ENCODE data around the gene CLEC2A. TPM values are rescaled to one million over a fixed set of nuclear protein-coding genes. Genes with fewer than 3 reads are reported as not detected.
"Not testable (repeated sequence)": the region's sequence is repeated elsewhere in the genome, so short reads cannot be mapped to it uniquely, and the experiment has no call there.

Gene CLEC2A
- polyA plus RNA-seq, 3 donors = not detected

- DNase-seq (ENCODE audit: low read depth in 3 of 3, low spot score in 2 of 3) = no peak
Observed at GRCh38 chr12:9888665-9889273, 43.4 kb downstream of the CLEC2A start.

- DNase-seq (ENCODE audit: low read depth in 3 of 3, low spot score in 2 of 3) = no peak
Observed at GRCh38 chr12:9883175-9883574, 49.0 kb downstream of the CLEC2A start.

DNA sequence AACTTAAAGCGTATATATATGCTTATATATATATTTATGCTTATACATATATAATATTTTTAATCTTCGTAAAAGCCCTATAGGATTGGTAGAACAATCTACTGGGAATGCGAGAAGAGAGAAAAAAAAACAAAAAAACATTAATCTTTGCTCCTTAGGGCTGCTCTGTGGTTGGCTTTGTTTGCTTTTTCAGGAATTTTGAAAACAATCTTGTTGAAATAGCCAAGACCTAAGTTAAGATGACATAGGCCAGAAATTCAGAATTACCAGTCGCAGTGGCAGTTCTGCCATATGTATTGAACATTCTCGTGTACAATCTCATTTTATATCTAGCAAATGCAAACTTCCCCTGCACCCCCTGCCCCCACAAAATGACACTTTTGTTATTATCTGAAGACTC lies 50.2 kb downstream of the CLEC2A start:
- no peak for DNase-seq (ENCODE audit: low read depth in 3 of 3, low spot score in 2 of 3)

DNA sequence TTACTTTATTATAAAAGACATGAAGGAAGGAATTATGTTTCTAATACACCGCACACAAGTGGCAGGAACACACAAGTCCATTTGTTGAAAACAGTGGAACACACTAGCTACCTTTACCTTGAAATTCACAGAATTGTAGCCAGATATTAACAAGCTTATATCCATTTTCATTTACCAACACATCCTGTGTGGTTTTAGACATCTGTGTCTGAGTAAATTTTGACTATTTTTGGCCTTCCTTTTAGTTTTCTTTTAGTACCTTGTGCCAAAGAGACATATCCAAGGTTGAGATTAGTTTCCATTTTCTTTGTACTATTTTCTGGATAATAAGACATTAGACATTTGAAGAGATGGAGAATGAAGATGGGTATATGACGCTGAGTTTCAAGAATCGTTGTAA lies 50.9 kb downstream of the CLEC2A start, which contains the start of gene KLRF2:
KLRF2 (plus strand) TSS at position 244 of the 400 bp plus-strand sequence; CDS start at position 351, 107 bp downstream.
- DNase-seq (ENCODE audit: low read depth in 3 of 3, low spot score in 2 of 3) = no peak

- DNase-seq (ENCODE audit: low read depth in 3 of 3, low spot score in 2 of 3) = no peak
Observed at GRCh38 chr12:9880532-9881078, 51.6 kb downstream of the CLEC2A start.

GRCh38 chr12:9876120-9876519 lies 56.0 kb downstream of the CLEC2A start:
- DNase-seq (ENCODE audit: low read depth in 3 of 3, low spot score in 2 of 3) = not testable (repeated sequence)

DNA sequence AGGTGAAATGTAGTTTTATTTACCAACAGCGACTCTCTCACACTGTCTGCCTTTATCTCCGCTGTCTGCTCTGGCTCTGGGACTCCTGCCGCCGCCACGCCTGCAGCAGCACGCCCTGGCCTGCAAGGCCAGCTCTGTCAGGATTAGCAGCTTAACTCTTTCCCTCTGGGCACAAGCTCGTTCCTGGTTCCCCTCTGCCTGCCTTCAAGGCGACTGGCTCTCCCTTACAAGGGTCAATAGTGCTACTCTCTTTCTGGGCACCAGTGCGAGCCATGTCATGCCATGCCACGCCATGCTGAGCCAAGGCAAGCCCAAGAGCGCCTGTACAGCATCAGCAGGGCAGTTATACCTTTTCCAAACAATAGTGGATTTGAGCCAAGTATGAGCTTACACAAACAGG lies 59.4 kb downstream of the CLEC2A start:
- DNase-seq (ENCODE audit: low read depth in 3 of 3, low spot score in 2 of 3) = no peak

GRCh38 chr12:9872162-9872561 lies 60.0 kb downstream of the CLEC2A start:
- no peak for DNase-seq (ENCODE audit: low read depth in 3 of 3, low spot score in 2 of 3)

GRCh38 chr12:9870286-9870866 lies 61.8 kb downstream of the CLEC2A start:
- no peak for DNase-seq (ENCODE audit: low read depth in 3 of 3, low spot score in 2 of 3)

GRCh38 chr12:9869307-9870161 lies 62.6 kb downstream of the CLEC2A start, which contains the start of gene CLEC2B:
TSS of gene CLEC2B (minus strand) at chr12:9869354.
- DNase-seq (ENCODE audit: low read depth in 3 of 3, low spot score in 2 of 3) = peak in 1 of 3 donors; percentile 6

DNA sequence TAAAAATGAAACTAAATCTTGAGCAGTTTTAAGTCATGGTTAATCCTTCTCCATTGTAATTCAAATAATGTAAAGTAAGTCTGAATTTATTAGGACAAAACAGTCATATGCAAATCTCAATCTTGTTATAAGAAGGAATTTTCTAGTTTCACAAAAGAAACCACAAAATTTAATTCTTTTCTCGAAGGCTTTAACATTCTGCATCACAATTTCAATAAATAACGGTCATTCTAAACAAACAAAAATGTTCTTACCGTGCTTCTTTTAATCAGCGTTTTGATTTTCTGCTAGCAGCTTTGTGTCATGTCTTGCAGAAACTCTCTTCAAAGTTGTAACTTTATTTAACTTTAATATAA lies 63.2 kb downstream of the CLEC2A start:
- no peak for DNase-seq (ENCODE audit: low read depth in 3 of 3, low spot score in 2 of 3)

DNA sequence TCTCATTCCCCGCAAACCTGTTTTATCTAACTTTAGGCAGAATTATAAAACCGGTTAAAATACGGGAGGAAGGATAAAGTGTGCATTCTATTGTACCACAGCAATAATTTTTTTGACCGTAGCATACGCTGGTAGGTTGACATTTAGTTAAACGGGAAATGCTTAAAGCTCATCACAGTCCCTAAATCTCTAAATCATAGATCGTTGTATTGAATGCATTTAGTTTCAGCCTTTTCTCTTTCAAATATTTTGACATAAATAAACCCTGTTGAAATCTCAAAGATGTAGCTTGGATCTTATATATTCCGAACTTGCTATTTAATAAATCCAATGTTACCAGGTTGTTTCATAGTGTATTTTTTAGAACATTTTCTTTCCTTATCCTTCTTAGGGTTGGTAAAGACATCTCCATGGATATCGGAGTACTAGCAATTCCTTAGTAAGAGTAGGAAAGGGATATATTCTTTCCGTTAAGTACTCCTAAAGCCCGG lies 63.8 kb downstream of the CLEC2A start:
- no peak for DNase-seq (ENCODE audit: low read depth in 3 of 3, low spot score in 2 of 3)

DNA sequence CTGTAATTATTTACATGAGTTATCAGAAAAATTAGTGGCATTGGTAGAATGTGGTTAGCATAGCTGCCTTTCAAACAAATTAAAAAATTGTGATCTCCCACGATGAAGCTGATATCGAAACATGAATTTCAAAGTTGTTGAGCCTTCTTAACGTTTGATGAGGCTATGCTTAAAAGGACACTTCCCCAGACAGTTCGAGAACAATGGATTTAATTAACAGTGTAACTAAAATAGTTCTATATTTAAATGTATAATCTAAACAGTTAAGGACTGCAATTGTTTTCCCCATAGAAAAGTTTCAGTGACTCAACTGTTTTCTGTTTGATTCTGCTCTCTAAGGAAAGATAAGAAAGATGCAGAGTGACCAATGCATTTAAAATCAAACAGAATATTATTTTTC lies 64.6 kb downstream of the CLEC2A start:
- no peak for DNase-seq (ENCODE audit: low read depth in 3 of 3, low spot score in 2 of 3)

DNA sequence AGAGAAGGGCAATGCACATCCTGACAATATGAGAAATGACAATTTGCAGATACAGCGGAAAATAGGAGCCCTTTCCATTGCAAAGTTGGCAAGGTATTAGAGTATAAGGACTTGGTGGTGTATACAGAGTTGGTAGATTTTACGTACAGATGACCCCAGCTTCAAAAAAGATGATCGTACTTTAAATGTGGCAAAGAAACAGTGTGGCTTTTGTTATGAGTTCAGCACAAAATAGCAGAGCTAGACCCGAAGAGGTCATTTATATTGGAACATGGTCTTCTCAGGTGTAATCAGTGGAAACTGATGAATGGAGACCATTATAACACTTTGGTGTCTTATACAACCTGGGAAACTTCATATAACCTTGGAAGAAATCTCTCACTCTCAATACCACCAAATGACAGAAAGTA lies 65.3 kb downstream of the CLEC2A start:
- no peak for DNase-seq (ENCODE audit: low read depth in 3 of 3, low spot score in 2 of 3)

- DNase-seq (ENCODE audit: low read depth in 3 of 3, low spot score in 2 of 3) = no peak
Observed at GRCh38 chr12:9864913-9865675, 67.1 kb downstream of the CLEC2A start.

Other genes starting within 250 kb of the CLEC2A start
- under 1 TPM in 2 of 3 donors, not detected in 1; 0.19 to 0.41 TPM for gene CLECL1, start 199.3 kb downstream of the CLEC2A start, polyA plus RNA-seq (ENCODE audit: insufficient read length in 3 of 3)
- gene CD69, start 171.5 kb downstream of the CLEC2A start, polyA plus RNA-seq (ENCODE audit: insufficient read length in 3 of 3) = 1 to 10 TPM; 1.6 to 3.8 (median 2.2) TPM
- gene KLRF1, start 104.9 kb downstream of the CLEC2A start, polyA plus RNA-seq (ENCODE audit: insufficient read length in 3 of 3) = under 1 TPM; 0.55 to 0.78 (median 0.58) TPM
- 1 to 10 TPM; 3.5 to 4.8 (median 3.9) TPM for gene CLEC2B, start 63.0 kb downstream of the CLEC2A start, polyA plus RNA-seq (ENCODE audit: insufficient read length in 3 of 3)
- gene KLRF2, start 50.9 kb downstream of the CLEC2A start, polyA plus RNA-seq (ENCODE audit: insufficient read length in 3 of 3) = not detected
- gene CLEC12A, start 39.0 kb upstream of the CLEC2A start, polyA plus RNA-seq (ENCODE audit: insufficient read length in 3 of 3) = 1 to 10 TPM in 2 of 3 donors, under 1 TPM in 1; 0.47 to 1.1 (median 1.0) TPM
- gene CLEC1B, start 66.8 kb upstream of the CLEC2A start, polyA plus RNA-seq (ENCODE audit: insufficient read length in 3 of 3) = 1 to 10 TPM in 2 of 3 donors, under 1 TPM in 1; 0.87 to 2.9 (median 1.3) TPM
- gene CLEC12B, start 78.3 kb upstream of the CLEC2A start, polyA plus RNA-seq (ENCODE audit: insufficient read length in 3 of 3) = under 1 TPM in 1 of 3 donors, not detected in 2; 0.19 TPM
- under 1 TPM; 0.21 to 0.51 (median 0.44) TPM for gene CLEC9A, start 98.3 kb upstream of the CLEC2A start, polyA plus RNA-seq (ENCODE audit: insufficient read length in 3 of 3)
- gene CLEC1A, start 166.6 kb upstream of the CLEC2A start, polyA plus RNA-seq (ENCODE audit: insufficient read length in 3 of 3) = 1 to 10 TPM; 2.7 to 4.0 (median 3.2) TPM
- gene CLEC7A, start 197.8 kb upstream of the CLEC2A start, polyA plus RNA-seq (ENCODE audit: insufficient read length in 3 of 3) = 1 to 10 TPM; 1.7 to 2.2 (median 2.1) TPM
- gene OLR1, start 239.8 kb upstream of the CLEC2A start, polyA plus RNA-seq (ENCODE audit: insufficient read length in 3 of 3) = 1 to 10 TPM; 1.1 to 1.4 (median 1.2) TPM
- 100 to 1,000 TPM; 173 to 203 (median 186) TPM for gene TMEM52B, start 246.7 kb upstream of the CLEC2A start, polyA plus RNA-seq (ENCODE audit: insufficient read length in 3 of 3)